ENCODE data around the gene BRMS1. TPM values are rescaled to one million over a fixed set of nuclear protein-coding genes. Genes with fewer than 3 reads are reported as not detected.
"Not testable (repeated sequence)": the region's sequence is repeated elsewhere in the genome, so short reads cannot be mapped to it uniquely, and the experiment has no call there.

The BRMS1 gene
- polyA plus RNA-seq (2013, experiment 1 of 2): 29.0 TPM
- polyA plus RNA-seq (2013, experiment 2 of 2): 23.3 TPM

- peak within 1 kb of the TSS; percentile 77 for H3K27ac ChIP-seq (ENCODE audit: low read depth, low read length, severe bottlenecking)
- peaks cover 19% of the 10 kb centered on the region for H3K4me1 ChIP-seq (ENCODE audit: control insufficient read depth, insufficient read depth, low read length, poor library complexity, severe bottlenecking)
- peaks cover 37% of the 10 kb centered on the region for H3K36me3 ChIP-seq (ENCODE audit: control insufficient read depth, insufficient read depth, low read length)
- 0% methylated on average over 52 to 53 of the region's 59 CpGs for WGBS, 2 experiments (ENCODE audit: insufficient coverage in 2 of 2)
- H3K9me3 ChIP-seq (ENCODE audit: control insufficient read depth, low read length): no peaks in the 10 kb centered on the region
- H3K4me3 ChIP-seq (ENCODE audit: extremely low read depth, insufficient read depth, low read length, poor library complexity, severe bottlenecking): peak within 1 kb of the TSS; percentile 97
Observed at GRCh38 chr11:66344550-66345315, at the start of gene BRMS1. TSS of gene BRMS1 (minus strand) at chr11:66345104. CDS start at chr11:66342234, 2,870 bp downstream.

- Histone ChIP-seq H3K4me1 (ENCODE audit: control insufficient read depth, insufficient read depth, low read length, poor library complexity, severe bottlenecking) (no peaks in the 10 kb centered on the region), H3K27ac (ENCODE audit: low read depth, low read length, severe bottlenecking) (no peak overlapping the region), H3K36me3 (ENCODE audit: control insufficient read depth, insufficient read depth, low read length) (no peaks in the 10 kb centered on the region), H3K9me3 (ENCODE audit: control insufficient read depth, low read length) (no peaks in the 10 kb centered on the region), H3K4me3 (ENCODE audit: extremely low read depth, insufficient read depth, low read length, poor library complexity, severe bottlenecking) (no peak overlapping the region)
- 60% methylated on average over 1 of the region's 3 CpGs; no CpG with 5 or more reads in 1 of the 2 experiments for WGBS, 2 experiments (ENCODE audit: insufficient coverage in 2 of 2)
Observed at GRCh38 chr11:66393954-66394353, 49.0 kb upstream of the BRMS1 start.

GRCh38 chr11:66391322-66391721 is 46.4 kb upstream of the BRMS1 start:
- 95 to 100% methylated on average over 1 to 4 of the region's 6 CpGs for WGBS, 2 experiments (ENCODE audit: insufficient coverage in 2 of 2)

GRCh38 chr11:66388780-66389386 is 44.0 kb upstream of the BRMS1 start:
- H3K4me1 ChIP-seq (ENCODE audit: control insufficient read depth, insufficient read depth, low read length, poor library complexity, severe bottlenecking): no peaks in the 10 kb centered on the region
- WGBS, 2 experiments (ENCODE audit: insufficient coverage in 2 of 2): 33 to 36% methylated on average over 7 to 8 of the region's 8 CpGs
- no peak overlapping the region for H3K27ac ChIP-seq (ENCODE audit: low read depth, low read length, severe bottlenecking)
- H3K4me3 ChIP-seq (ENCODE audit: extremely low read depth, insufficient read depth, low read length, poor library complexity, severe bottlenecking): no peak overlapping the region
- H3K36me3 ChIP-seq (ENCODE audit: control insufficient read depth, insufficient read depth, low read length): no peaks in the 10 kb centered on the region
- no peaks in the 10 kb centered on the region for H3K9me3 ChIP-seq (ENCODE audit: control insufficient read depth, low read length)

More at GRCh38 chr11:66391322-66391721, 46.4 kb upstream of the BRMS1 start:
- Histone ChIP-seq H3K9me3 (ENCODE audit: control insufficient read depth, low read length) (no peaks in the 10 kb centered on the region), H3K4me3 (ENCODE audit: extremely low read depth, insufficient read depth, low read length, poor library complexity, severe bottlenecking) (no peak overlapping the region), H3K36me3 (ENCODE audit: control insufficient read depth, insufficient read depth, low read length) (no peaks in the 10 kb centered on the region), H3K4me1 (ENCODE audit: control insufficient read depth, insufficient read depth, low read length, poor library complexity, severe bottlenecking) (no peaks in the 10 kb centered on the region), H3K27ac (ENCODE audit: low read depth, low read length, severe bottlenecking) (no peak overlapping the region)

GRCh38 chr11:66386171-66387069 is 41.5 kb upstream of the BRMS1 start:
- no peaks in the 10 kb centered on the region for H3K4me1 ChIP-seq (ENCODE audit: control insufficient read depth, insufficient read depth, low read length, poor library complexity, severe bottlenecking)
- peak overlapping the region; percentile 7 for H3K4me3 ChIP-seq (ENCODE audit: extremely low read depth, insufficient read depth, low read length, poor library complexity, severe bottlenecking)
- H3K36me3 ChIP-seq (ENCODE audit: control insufficient read depth, insufficient read depth, low read length): no peaks in the 10 kb centered on the region
- H3K27ac ChIP-seq (ENCODE audit: low read depth, low read length, severe bottlenecking): no peak overlapping the region
- no peaks in the 10 kb centered on the region for H3K9me3 ChIP-seq (ENCODE audit: control insufficient read depth, low read length)
- WGBS, 2 experiments (ENCODE audit: insufficient coverage in 2 of 2): 19 to 24% methylated on average over 17 to 18 of the region's 20 CpGs

GRCh38 chr11:66384316-66384715 is 39.4 kb upstream of the BRMS1 start:
- H3K4me1 ChIP-seq (ENCODE audit: control insufficient read depth, insufficient read depth, low read length, poor library complexity, severe bottlenecking); H3K27ac ChIP-seq (ENCODE audit: low read depth, low read length, severe bottlenecking); H3K4me3 ChIP-seq (ENCODE audit: extremely low read depth, insufficient read depth, low read length, poor library complexity, severe bottlenecking); H3K9me3 ChIP-seq (ENCODE audit: control insufficient read depth, low read length); H3K36me3 ChIP-seq (ENCODE audit: control insufficient read depth, insufficient read depth, low read length): not testable (repeated sequence)
- 94 to 95% methylated on average over 9 to 13 of the region's 13 CpGs for WGBS, 2 experiments (ENCODE audit: insufficient coverage in 2 of 2)

- H3K4me3 ChIP-seq (ENCODE audit: extremely low read depth, insufficient read depth, low read length, poor library complexity, severe bottlenecking); H3K36me3 ChIP-seq (ENCODE audit: control insufficient read depth, insufficient read depth, low read length); H3K4me1 ChIP-seq (ENCODE audit: control insufficient read depth, insufficient read depth, low read length, poor library complexity, severe bottlenecking); H3K9me3 ChIP-seq (ENCODE audit: control insufficient read depth, low read length); H3K27ac ChIP-seq (ENCODE audit: low read depth, low read length, severe bottlenecking): not testable (repeated sequence)
- 56 to 61% methylated on average over 5 of the region's 7 CpGs for WGBS, 2 experiments (ENCODE audit: insufficient coverage in 2 of 2)
Observed at GRCh38 chr11:66380264-66380663, 35.4 kb upstream of the BRMS1 start.

- whole genome bisulfite sequencing, 2 experiments (ENCODE audit: insufficient coverage in 2 of 2): 90 to 93% methylated on average over 6 to 7 of the region's 9 CpGs
- not testable (repeated sequence) for H3K4me3 ChIP-seq (ENCODE audit: extremely low read depth, insufficient read depth, low read length, poor library complexity, severe bottlenecking); H3K9me3 ChIP-seq (ENCODE audit: control insufficient read depth, low read length); H3K27ac ChIP-seq (ENCODE audit: low read depth, low read length, severe bottlenecking)
- H3K36me3 ChIP-seq (ENCODE audit: control insufficient read depth, insufficient read depth, low read length): peaks cover 10% of the 10 kb centered on the region
- peaks cover 20% of the 10 kb centered on the region for H3K4me1 ChIP-seq (ENCODE audit: control insufficient read depth, insufficient read depth, low read length, poor library complexity, severe bottlenecking)
Observed at GRCh38 chr11:66373690-66374287, 28.9 kb upstream of the BRMS1 start.

GRCh38 chr11:66373265-66373664 is 28.4 kb upstream of the BRMS1 start:
- H3K4me1 ChIP-seq (ENCODE audit: control insufficient read depth, insufficient read depth, low read length, poor library complexity, severe bottlenecking): peaks cover 20% of the 10 kb centered on the region

More at GRCh38 chr11:66373265-66373664, 28.4 kb upstream of the BRMS1 start:
- Histone ChIP-seq H3K4me3 (ENCODE audit: extremely low read depth, insufficient read depth, low read length, poor library complexity, severe bottlenecking) (no peak overlapping the region), H3K9me3 (ENCODE audit: control insufficient read depth, low read length) (no peaks in the 10 kb centered on the region), H3K27ac (ENCODE audit: low read depth, low read length, severe bottlenecking) (no peak overlapping the region), H3K36me3 (ENCODE audit: control insufficient read depth, insufficient read depth, low read length) (peaks cover 16% of the 10 kb centered on the region)
- WGBS, 2 experiments (ENCODE audit: insufficient coverage in 2 of 2): 90 to 94% methylated on average over 2 of the region's 5 CpGs
